GM18505 (cell line): ENCODE results near the gene GOLIM4.
"Not testable (repeated sequence)": the region's sequence is repeated elsewhere in the genome, so short reads cannot be mapped to it uniquely, and the experiment has no call there.

Experiments
- ATAC-seq: cut with Tn5 transposase; IDR thresholded peaks from one replicate; pipeline ENCODE4 v1.9.1; 2021; ENCODE audit not compliant: unreplicated experiment
- POLR2A ChIP-seq: IDR thresholded peaks from 4 replicates; pipeline ENCODE4 v1.6.1; 2011; ENCODE audit warnings: borderline replicate concordance; ENCODE audit not compliant: insufficient read depth, insufficient read length; ENCODE audit errors: extremely low read depth

GOLIM4 gene

GRCh38 chr3:168034152-168034928 lies 61.4 kb downstream of the GOLIM4 start:
- TF ChIP-seq POLR2A, result no peak
- ATAC-seq, result no peak

GRCh38 chr3:168030577-168030976 lies 65.1 kb downstream of the GOLIM4 start:
- no peak for TF ChIP-seq POLR2A
- no peak for ATAC-seq

- no peak for ATAC-seq
Measured at GRCh38 chr3:168029705-168030104, 66.0 kb downstream of the GOLIM4 start.

GRCh38 chr3:168028086-168028485 lies 67.6 kb downstream of the GOLIM4 start:
- ATAC-seq, result no peak
- TF ChIP-seq POLR2A, result no peak

More at GRCh38 chr3:168029705-168030104, 66.0 kb downstream of the GOLIM4 start:
- no peak for TF ChIP-seq POLR2A

- no peak for ATAC-seq
Measured at GRCh38 chr3:168026764-168027163, 69.0 kb downstream of the GOLIM4 start.

GRCh38 chr3:168025076-168025475 lies 70.6 kb downstream of the GOLIM4 start:
- ATAC-seq, result no peak
- no peak for TF ChIP-seq POLR2A

More at GRCh38 chr3:168026764-168027163, 69.0 kb downstream of the GOLIM4 start:
- TF ChIP-seq POLR2A, result no peak

- no peak for ATAC-seq
- TF ChIP-seq POLR2A, result no peak
Measured at GRCh38 chr3:168024537-168024941, 71.2 kb downstream of the GOLIM4 start.

- TF ChIP-seq POLR2A, result no peak
- ATAC-seq, result no peak
Measured at GRCh38 chr3:168021737-168022450, 73.8 kb downstream of the GOLIM4 start.

- ATAC-seq, result not testable (repeated sequence)
Measured at GRCh38 chr3:168011280-168011679, 84.4 kb downstream of the GOLIM4 start.

- ATAC-seq, result no peak
- no peak for TF ChIP-seq POLR2A
Measured at GRCh38 chr3:168006584-168006983, 89.1 kb downstream of the GOLIM4 start.

- TF ChIP-seq POLR2A, result no peak
- no peak for ATAC-seq
Measured at GRCh38 chr3:168003911-168004310, 91.8 kb downstream of the GOLIM4 start.

- TF ChIP-seq POLR2A, result no peak
- no peak for ATAC-seq
Measured at GRCh38 chr3:168002786-168003368, 92.8 kb downstream of the GOLIM4 start.

GRCh38 chr3:168001244-168001643 lies 94.5 kb downstream of the GOLIM4 start:
- no peak for ATAC-seq
- TF ChIP-seq POLR2A, result no peak

GRCh38 chr3:167998253-167998652 lies 97.5 kb downstream of the GOLIM4 start:
- no peak for TF ChIP-seq POLR2A
- no peak for ATAC-seq
